PC-9 (cell line): ENCODE results near the gene SYT7. TPM values are rescaled to one million over a fixed set of nuclear protein-coding genes. Genes with fewer than 3 reads are reported as not detected.

Experiments used
- BruUV-seq: library from RNA; stranded (reverse); fragments of 400-500 nt; replicated peaks from 2 replicates; lab custom pipeline; 2021; lab: Mats Ljungman, UMichigan
- CTCF ChIA-PET: fragments of 300-600 bp; sonication (Branson Sonifier 250); formaldehyde crosslinking; loops from one replicate; lab custom pipeline; 2022; ENCODE audit warnings: antibody characterized with exemption; lab: Charles Lee
- POLR2A ChIA-PET: fragments of 300-600 bp; sonication (Branson Sonifier 250); formaldehyde crosslinking; loops from one replicate; lab custom pipeline; 2022; ENCODE audit warnings: antibody characterized with exemption; ENCODE audit not compliant: unreplicated experiment; lab: Charles Lee
- DNase-seq, 2 experiments: peaks; one replicate each; pipeline versions ENCODE4 v3.0.0 to v3.0.0-alpha.2; 2015 to 2022; ENCODE audit warnings: mixed read lengths in 1 of 2
- H2AFZ ChIP-seq: fragments of 200-600 bp; sonication (generic); 2 replicates; pipeline ENCODE4 v1.8.1; 2017; ENCODE audit warnings: antibody characterized with exemption
- H3F3A ChIP-seq: fragments of 200-600 bp; sonication (generic); 2 replicates; pipeline ENCODE4 v1.8.1; 2017; ENCODE audit warnings: antibody characterized with exemption, mild to moderate bottlenecking, low read depth; ENCODE audit not compliant: insufficient read depth
- H3K27ac ChIP-seq: fragments of 200-600 bp; sonication (generic); 2 replicates; pipeline ENCODE4 v1.6.1; 2016; ENCODE audit warnings: mixed run types
- H3K27me3 ChIP-seq: fragments of 200-600 bp; sonication (generic); 2 replicates; pipeline ENCODE4 v1.6.1; 2016; ENCODE audit warnings: low read depth, mixed run types; ENCODE audit not compliant: insufficient read depth
- H3K36me3 ChIP-seq: fragments of 200-600 bp; sonication (generic); 2 replicates; pipeline ENCODE4 v1.6.1; 2016; ENCODE audit warnings: low read depth, mixed run types
- H3K4me1 ChIP-seq: fragments of 200-600 bp; sonication (generic); replicated peaks from 2 replicates; pipeline ENCODE4 v1.6.1; 2016; ENCODE audit warnings: mixed run types; ENCODE audit not compliant: insufficient read depth
- H3K4me2 ChIP-seq: fragments of 200-600 bp; sonication (generic); 2 replicates; pipeline ENCODE4 v1.6.1; 2017; ENCODE audit warnings: mixed run types
- H3K4me3 ChIP-seq: fragments of 200-600 bp; sonication (generic); 2 replicates; pipeline ENCODE4 v1.6.1; 2016; ENCODE audit warnings: mixed run types
- H3K79me2 ChIP-seq: fragments of 200-600 bp; sonication (generic); 2 replicates; pipeline ENCODE4 v1.6.1; 2017; ENCODE audit warnings: low read depth, mixed run types
- H3K9me2 ChIP-seq: fragments of 200-600 bp; sonication (generic); 2 replicates; pipeline ENCODE4 v1.8.1; 2017; ENCODE audit warnings: mild to moderate bottlenecking; ENCODE audit not compliant: insufficient read depth
- H3K9me3 ChIP-seq: fragments of 200-600 bp; sonication (generic); 2 replicates; pipeline ENCODE4 v1.8.1; 2016; ENCODE audit warnings: low read depth; ENCODE audit not compliant: insufficient read depth
- H4K20me1 ChIP-seq: fragments of 200-600 bp; sonication (generic); 2 replicates; pipeline ENCODE4 v1.8.1; 2017; ENCODE audit not compliant: insufficient read depth
- EZH2 ChIP-seq: fragments of 200-600 bp; sonication (generic); IDR thresholded peaks from 2 replicates; pipeline ENCODE4 v1.8.0; 2017; ENCODE audit warnings: antibody characterized with exemption, low read depth
- intact Hi-C: fragments of 100-400 bp; cut with micrococcal nuclease; formaldehyde crosslinking; loops from one replicate; pipeline ENCODE4 v1.10.0; 2022; ENCODE audit not compliant: unreplicated experiment
- total RNA-seq: library from RNA; stranded (reverse); gene quantifications from 2 replicates; pipeline ENCODE4 v1.2.3, GENCODE V29; 2021
- TF ChIP-seq, protein P1 (sequence below): fragments of 200-600 bp; sonication (generic); conservative IDR thresholded peaks from 2 replicates; pipeline ENCODE4 v1.6.1; 2017; ENCODE audit warnings: mixed run types, antibody characterized with exemption, mild to moderate bottlenecking, moderate library complexity

SYT7 gene
- total RNA-seq, 1 experiment from 2014 or later = 4.0 TPM

DNA sequence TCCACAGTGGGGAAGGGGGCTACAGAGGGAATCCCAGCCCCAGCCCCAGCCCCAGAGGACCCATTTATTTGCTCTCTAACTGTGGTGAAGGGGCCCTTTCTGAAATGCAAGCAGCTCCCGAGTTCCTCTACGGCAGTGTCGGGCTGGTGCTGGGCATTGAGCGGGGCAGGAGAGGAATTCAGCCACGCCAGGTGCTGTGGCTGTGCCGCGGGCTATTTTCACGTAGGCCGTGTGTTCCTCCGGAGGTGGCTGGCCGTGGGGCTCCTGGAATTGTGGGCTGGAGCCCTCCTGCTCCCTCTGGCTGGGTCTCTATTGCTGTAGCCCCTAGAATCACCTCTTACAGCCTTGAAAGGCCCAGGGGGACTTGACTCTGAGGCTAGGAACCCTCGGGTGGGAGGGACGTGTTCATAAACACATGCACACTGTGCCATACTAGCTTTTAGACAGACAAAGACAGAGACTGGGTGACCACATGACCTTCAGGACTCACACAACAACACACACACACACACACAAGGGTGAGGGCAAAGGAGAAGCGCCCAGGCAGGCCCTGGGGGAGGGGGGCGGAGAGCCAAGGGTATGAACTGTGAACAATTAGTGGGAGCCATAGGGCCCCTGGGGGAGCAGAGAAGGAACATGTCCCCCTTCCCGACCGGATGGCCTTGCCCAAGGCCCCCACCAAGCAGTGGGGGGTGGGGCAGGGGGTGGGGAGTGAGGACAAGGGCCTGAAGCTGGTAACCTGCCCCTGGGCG, 48.4 kb upstream of the SYT7 start:
- intact Hi-C loops = loop anchor here (10.0 kb wide), 1 partner anchor 64 kb away; no protein-coding TSS in a partner anchor
- peaks cover 36% of the 10 kb centered on the region for H3K4me1 ChIP-seq

DNA sequence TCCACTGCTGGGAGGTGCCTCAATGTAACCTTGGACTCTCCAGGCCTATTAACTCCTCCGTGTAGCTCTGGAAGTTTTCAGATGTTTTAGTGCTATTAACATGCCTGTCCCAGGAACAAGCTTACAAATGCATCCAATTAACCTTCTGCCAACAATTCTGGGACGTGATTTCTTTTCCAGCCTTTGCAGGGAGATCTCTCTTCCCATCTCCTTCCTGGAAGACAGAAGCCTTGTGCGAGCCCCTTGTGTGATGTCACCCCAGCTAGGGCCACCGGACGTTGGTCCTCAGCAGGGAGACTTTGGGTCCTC, 47.7 kb upstream of the SYT7 start:
- Histone ChIP-seq H3K9me2 (no peaks in the 10 kb centered on the region), H2AFZ (no peak overlapping the region), H3K4me1 (peaks cover 36% of the 10 kb centered on the region), H3K4me3 (no peak overlapping the region), H3K9me3 (no peaks in the 10 kb centered on the region), H3K4me2 (no peak overlapping the region), H3K36me3 (no peaks in the 10 kb centered on the region), H3K27me3 (no peaks in the 10 kb centered on the region), H3F3A (peaks cover 7% of the 10 kb centered on the region), H4K20me1 (no peaks in the 10 kb centered on the region), H3K79me2 (no peaks in the 10 kb centered on the region), H3K27ac (no peak overlapping the region)
- POLR2A ChIA-PET = no interaction called here
- TF ChIP-seq EZH2 = no peak
- TF ChIP-seq, protein P1, sequence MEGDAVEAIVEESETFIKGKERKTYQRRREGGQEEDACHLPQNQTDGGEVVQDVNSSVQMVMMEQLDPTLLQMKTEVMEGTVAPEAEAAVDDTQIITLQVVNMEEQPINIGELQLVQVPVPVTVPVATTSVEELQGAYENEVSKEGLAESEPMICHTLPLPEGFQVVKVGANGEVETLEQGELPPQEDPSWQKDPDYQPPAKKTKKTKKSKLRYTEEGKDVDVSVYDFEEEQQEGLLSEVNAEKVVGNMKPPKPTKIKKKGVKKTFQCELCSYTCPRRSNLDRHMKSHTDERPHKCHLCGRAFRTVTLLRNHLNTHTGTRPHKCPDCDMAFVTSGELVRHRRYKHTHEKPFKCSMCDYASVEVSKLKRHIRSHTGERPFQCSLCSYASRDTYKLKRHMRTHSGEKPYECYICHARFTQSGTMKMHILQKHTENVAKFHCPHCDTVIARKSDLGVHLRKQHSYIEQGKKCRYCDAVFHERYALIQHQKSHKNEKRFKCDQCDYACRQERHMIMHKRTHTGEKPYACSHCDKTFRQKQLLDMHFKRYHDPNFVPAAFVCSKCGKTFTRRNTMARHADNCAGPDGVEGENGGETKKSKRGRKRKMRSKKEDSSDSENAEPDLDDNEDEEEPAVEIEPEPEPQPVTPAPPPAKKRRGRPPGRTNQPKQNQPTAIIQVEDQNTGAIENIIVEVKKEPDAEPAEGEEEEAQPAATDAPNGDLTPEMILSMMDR = no peak
- intact Hi-C loops = loop anchor here (1.0 to 10.0 kb wide), 5 partner anchors 64 to 182 kb away; no protein-coding TSS in a partner anchor
- BruUV-seq = no TSS peak
- no peak for DNase-seq
- CTCF ChIA-PET = interaction anchor here (0.6 to 1.3 kb wide), 2 partner anchors 105 to 179 kb away, joined by 3 to 5 read pairs; no protein-coding TSS in a partner anchor

More for the DNA sequence above, 48.4 kb upstream of the SYT7 start:
- Histone ChIP-seq H3K4me2 (no peak overlapping the region), H3F3A (peaks cover 7% of the 10 kb centered on the region), H3K79me2 (no peaks in the 10 kb centered on the region), H3K4me3 (no peak overlapping the region), H3K27ac (no peak overlapping the region), H2AFZ (no peak overlapping the region), H3K9me3 (no peaks in the 10 kb centered on the region), H3K9me2 (no peaks in the 10 kb centered on the region), H4K20me1 (no peaks in the 10 kb centered on the region), H3K27me3 (no peaks in the 10 kb centered on the region), H3K36me3 (no peaks in the 10 kb centered on the region)
- TF ChIP-seq EZH2 = no peak
- TF ChIP-seq, protein P1 = no peak
- ChIA-PET CTCF (interaction anchor here (0.6 to 1.3 kb wide), 2 partner anchors 104 to 179 kb away, joined by 3 to 5 read pairs; no protein-coding TSS in a partner anchor), POLR2A (interaction anchor here (0.6 kb wide), 1 partner anchor 24 kb away, joined by 28 read pairs; no protein-coding TSS in a partner anchor)
- DNase-seq = no peak
- no TSS peak for BruUV-seq

DNA sequence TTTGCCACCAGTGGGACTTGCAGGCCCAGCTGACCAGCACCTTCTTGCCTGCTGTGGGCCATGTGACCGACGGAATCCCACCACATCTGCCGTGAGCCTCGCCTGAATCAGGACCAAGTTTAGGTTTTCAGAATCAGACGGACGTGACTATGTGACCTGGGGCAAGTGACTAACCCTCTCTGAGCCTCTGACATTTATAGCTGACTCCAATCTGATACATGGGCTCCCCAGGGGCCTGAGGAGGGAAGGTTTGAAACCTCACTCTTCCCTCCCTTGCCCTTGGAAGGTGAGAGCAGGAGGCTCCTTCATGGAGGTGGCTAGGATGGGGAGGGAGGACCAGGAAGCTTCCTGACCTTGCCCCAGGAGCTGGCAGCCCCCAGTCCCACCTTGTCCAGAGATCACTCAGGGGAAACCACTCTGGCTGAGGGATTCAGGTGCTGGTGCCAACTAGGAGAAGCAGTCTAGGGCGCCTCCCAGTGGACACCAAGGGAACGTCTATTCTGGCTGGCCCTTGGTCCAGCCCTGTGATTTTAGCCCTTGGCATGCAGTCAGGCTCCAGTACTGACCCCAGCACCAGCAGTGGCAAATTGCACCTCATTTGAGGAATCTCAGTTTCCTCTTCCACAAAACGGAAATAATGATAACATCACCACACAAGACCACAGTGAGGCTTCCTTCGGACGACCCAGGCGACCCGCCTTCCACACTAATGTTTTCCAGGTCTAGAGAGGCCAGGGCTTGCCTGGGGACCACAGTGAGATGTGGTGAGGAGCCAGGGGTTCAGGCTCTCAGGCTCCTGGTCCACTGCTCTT, 47.2 kb upstream of the SYT7 start:
- Histone ChIP-seq H3K36me3 (no peaks in the 10 kb centered on the region), H4K20me1 (no peaks in the 10 kb centered on the region), H3K27me3 (no peaks in the 10 kb centered on the region), H3K4me2 (no peak overlapping the region), H2AFZ (no peak overlapping the region), H3K79me2 (no peaks in the 10 kb centered on the region), H3K9me2 (no peaks in the 10 kb centered on the region), H3K4me3 (no peak overlapping the region), H3F3A (peaks cover 7% of the 10 kb centered on the region), H3K27ac (no peak overlapping the region), H3K4me1 (peaks cover 36% of the 10 kb centered on the region), H3K9me3 (no peaks in the 10 kb centered on the region)
- TF ChIP-seq, protein P1 = peak; percentile 96
- no peak for TF ChIP-seq EZH2
- CTCF ChIA-PET = interaction anchor here (0.6 to 1.3 kb wide), 4 partner anchors 105 to 207 kb away, joined by 3 to 5 read pairs (median 3); no protein-coding TSS in a partner anchor
- no TSS peak for BruUV-seq
- intact Hi-C loops = loop anchor here (1.0 to 10.0 kb wide), 6 partner anchors 63 to 295 kb away; partner anchors contain the start of genes DDB1 and TKFC
- POLR2A ChIA-PET = no interaction called here
- DNase-seq = peak; percentile 70 to 80
